GM21515 (cell line): ENCODE data around the gene PLEKHA5.
"Not testable (repeated sequence)": the region's sequence is repeated elsewhere in the genome, so short reads cannot be mapped to it uniquely, and the experiment has no call there.

Experiments
- ATAC-seq: cut with Tn5 transposase; IDR thresholded peaks from one replicate; pipeline ENCODE4 v1.9.1; 2021; ENCODE audit not compliant: unreplicated experiment

Gene PLEKHA5

GRCh38 chr12:19311165-19311564 lies 181.6 kb downstream of the PLEKHA5 start:
- ATAC-seq: no peak

DNA sequence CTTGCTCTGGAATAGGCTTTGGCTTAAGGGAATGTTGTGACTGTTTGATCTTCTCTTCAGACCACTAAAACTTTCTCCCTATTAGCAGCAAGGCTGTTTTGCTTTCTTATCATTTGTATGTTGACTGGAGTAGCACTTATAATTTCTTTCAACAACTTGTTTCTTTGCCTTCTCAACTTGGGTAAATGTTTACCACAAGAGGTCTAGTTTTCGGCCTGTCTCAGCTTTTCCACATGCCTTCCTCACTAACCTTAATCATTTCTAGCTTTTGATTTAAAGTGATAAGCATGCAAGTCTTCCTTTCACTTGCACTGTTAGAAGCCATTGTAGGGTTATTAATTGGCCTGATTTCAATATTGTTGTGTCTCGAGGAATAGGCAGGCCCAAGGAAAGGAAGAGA lies 183.1 kb downstream of the PLEKHA5 start:
- ATAC-seq: no peak

DNA sequence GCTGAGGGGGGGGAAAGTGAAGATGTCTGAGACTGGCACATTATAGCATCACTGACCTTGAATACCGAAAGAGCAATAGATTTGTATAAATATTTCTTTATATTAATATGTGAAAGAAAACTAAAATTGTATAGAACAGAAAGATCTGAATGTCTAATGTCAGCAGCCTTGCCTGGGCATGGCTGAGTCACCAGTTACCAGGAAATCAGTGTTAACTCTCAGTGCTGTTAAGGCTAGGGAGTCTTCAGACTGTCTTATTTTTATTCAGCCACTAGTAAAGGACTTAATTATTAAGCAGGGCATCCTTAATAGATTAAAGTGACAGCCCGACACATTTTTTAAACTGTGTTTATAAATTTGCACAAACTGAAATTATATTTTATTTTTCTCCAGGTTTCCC lies 186.9 kb downstream of the PLEKHA5 start:
- no peak for ATAC-seq

DNA sequence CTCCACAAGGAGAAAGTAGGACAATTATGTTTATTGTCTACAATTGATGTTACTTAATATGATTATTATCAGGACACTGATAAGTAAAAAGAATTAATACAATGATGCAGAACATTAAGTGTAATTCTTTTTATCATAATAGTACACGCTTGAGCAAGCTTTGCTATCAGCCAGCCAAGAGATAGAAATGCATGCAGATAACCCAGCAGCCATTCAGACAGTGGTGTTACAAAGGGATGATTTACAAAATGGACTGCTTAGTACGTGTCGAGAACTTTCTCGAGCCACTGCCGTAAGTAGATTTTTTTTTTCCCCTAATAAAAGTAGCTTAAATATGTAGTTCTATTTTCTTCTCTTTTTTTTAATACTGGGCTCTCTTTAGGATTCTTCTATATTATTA lies 192.8 kb downstream of the PLEKHA5 start:
- ATAC-seq: no peak

GRCh38 chr12:19323805-19324204 lies 194.3 kb downstream of the PLEKHA5 start:
- no peak for ATAC-seq

- ATAC-seq: no peak
Measured at GRCh38 chr12:19326102-19326501, 196.6 kb downstream of the PLEKHA5 start.

- ATAC-seq: no peak
Measured at GRCh38 chr12:19332196-19332595, 202.7 kb downstream of the PLEKHA5 start.

- no peak for ATAC-seq
Measured at GRCh38 chr12:19338405-19338804, 208.9 kb downstream of the PLEKHA5 start.

GRCh38 chr12:19350850-19351249 lies 221.3 kb downstream of the PLEKHA5 start:
- not testable (repeated sequence) for ATAC-seq

DNA sequence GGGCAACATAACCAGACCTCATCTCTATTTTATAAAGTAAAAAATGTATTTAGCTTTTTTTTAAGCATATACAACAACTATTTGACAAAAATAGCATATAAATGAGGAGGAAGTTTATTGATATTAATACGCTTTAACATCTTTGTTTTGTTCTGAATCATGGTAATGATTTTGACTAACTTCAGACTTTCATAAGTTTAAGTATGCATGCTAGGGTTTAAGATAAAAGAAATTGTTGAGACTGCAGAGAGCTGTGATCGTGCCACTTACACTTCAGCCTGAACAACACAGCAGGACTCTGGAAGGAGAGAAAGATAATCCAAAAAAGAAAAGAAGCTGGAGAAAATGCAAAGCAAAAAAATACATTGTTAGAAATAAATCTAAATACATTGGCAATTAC lies 221.8 kb downstream of the PLEKHA5 start:
- ATAC-seq: no peak

DNA sequence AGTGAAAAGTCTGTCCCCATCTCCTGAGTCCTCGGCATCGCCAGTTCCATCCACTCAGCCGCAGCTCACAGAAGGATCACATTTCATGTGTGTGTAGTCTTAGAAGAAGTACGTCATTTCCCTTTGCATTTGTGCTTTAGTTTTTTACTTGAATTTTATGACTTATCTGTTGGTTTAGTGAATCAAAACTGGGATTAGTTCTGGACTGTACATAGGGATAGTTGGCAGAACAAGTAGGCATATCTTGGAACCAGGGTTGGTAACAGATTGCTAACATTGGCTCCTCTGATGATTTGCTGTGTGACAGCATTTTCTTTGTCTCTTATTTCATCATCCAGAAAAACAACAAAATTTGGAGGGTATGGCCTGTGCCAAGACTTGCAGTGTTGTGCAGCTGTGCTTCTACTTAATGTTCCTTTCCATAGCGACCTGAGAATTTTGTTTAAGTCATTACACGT lies 240.2 kb downstream of the PLEKHA5 start:
- ATAC-seq: no peak

- ATAC-seq: no peak
Measured at GRCh38 chr12:19373586-19373985, 244.1 kb downstream of the PLEKHA5 start.

GRCh38 chr12:19375888-19376287 lies 246.4 kb downstream of the PLEKHA5 start:
- no peak for ATAC-seq

DNA sequence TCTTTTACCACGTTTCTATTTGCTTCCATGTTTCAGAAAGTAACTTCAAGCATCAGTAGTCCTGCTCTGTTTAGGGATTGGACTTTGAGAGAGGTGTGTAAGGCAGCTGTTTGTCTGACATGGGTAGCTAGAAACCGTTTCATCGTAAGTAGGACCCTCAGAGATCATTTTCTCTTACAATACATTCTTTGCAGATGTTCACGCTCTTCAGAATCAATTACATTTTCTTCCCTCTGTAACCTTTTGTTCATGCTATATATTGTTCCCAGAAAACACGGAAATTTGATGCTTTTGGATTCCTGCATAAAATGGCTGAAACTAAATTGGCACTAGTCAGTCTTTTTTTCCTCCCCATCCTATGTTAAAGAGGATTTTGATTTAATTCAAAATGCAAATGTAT lies 247.2 kb downstream of the PLEKHA5 start:
- ATAC-seq: no peak

GRCh38 chr12:19382111-19382526 lies 252.6 kb downstream of the PLEKHA5 start:
- peak; percentile 90 for ATAC-seq

- ATAC-seq: no peak
Measured at GRCh38 chr12:19382563-19382962, 253.0 kb downstream of the PLEKHA5 start.

- no peak for ATAC-seq
Measured at GRCh38 chr12:19387161-19387560, 257.6 kb downstream of the PLEKHA5 start.

- no peak for ATAC-seq
Measured at GRCh38 chr12:19388131-19388549, 258.6 kb downstream of the PLEKHA5 start.

- no peak for ATAC-seq
Measured at GRCh38 chr12:19390051-19390598, 260.6 kb downstream of the PLEKHA5 start.

GRCh38 chr12:19392644-19393043 lies 263.1 kb downstream of the PLEKHA5 start:
- ATAC-seq: not testable (repeated sequence)

- ATAC-seq: no peak
Measured at GRCh38 chr12:19394385-19394784, 264.9 kb downstream of the PLEKHA5 start.

GRCh38 chr12:19397534-19397933 lies 268.0 kb downstream of the PLEKHA5 start:
- no peak for ATAC-seq
